Activated naive CD4-positive, alpha-beta T cell (primary cell): ENCODE measurements around the gene SMARCA5.
"Not testable (repeated sequence)": the region's sequence is repeated elsewhere in the genome, so short reads cannot be mapped to it uniquely, and the experiment has no call there.

Experiments
- DNase-seq, 4 experiments: peaks; one replicate each; lab custom pipeline; 2025; lab: John Stamatoyannopoulos, UW

Gene SMARCA5

GRCh38 chr4:143513314-143514168 is at the start of gene SMARCA5:
TSS of gene SMARCA5 (plus strand) at chr4:143513702. CDS start at chr4:143513925, 223 bp downstream.
- DNase-seq: peak; percentile 89 to 92 (median 90)

GRCh38 chr4:143473334-143474126 is 40.0 kb upstream of the SMARCA5 start:
- no peak for DNase-seq

GRCh38 chr4:143477487-143477886 is 36.0 kb upstream of the SMARCA5 start:
- DNase-seq: no peak

- no peak for DNase-seq
Observed at GRCh38 chr4:143481361-143481760, 32.1 kb upstream of the SMARCA5 start.

GRCh38 chr4:143482840-143483239 is 30.7 kb upstream of the SMARCA5 start:
- DNase-seq: no peak

- DNase-seq: no peak
Observed at GRCh38 chr4:143486314-143486713, 27.2 kb upstream of the SMARCA5 start.

GRCh38 chr4:143488687-143489086 is 24.8 kb upstream of the SMARCA5 start:
- DNase-seq: no peak

- no peak for DNase-seq
Observed at GRCh38 chr4:143489106-143489505, 24.4 kb upstream of the SMARCA5 start.

GRCh38 chr4:143498021-143498420 is 15.5 kb upstream of the SMARCA5 start:
- no peak for DNase-seq

GRCh38 chr4:143502231-143502630 is 11.3 kb upstream of the SMARCA5 start:
- no peak for DNase-seq

GRCh38 chr4:143506031-143506430 is 7.5 kb upstream of the SMARCA5 start:
- DNase-seq: no peak

GRCh38 chr4:143511906-143512305 is 1.6 kb upstream of the SMARCA5 start:
- DNase-seq: no peak

- DNase-seq: peak in 3 of 4 experiments; percentile 68 to 83 (median 81)
Observed at GRCh38 chr4:143512978-143513313, 556 bp upstream of the SMARCA5 start.

GRCh38 chr4:143514169-143514495 is 630 bp downstream of the SMARCA5 start:
- DNase-seq: no peak

GRCh38 chr4:143514497-143514896 is 995 bp downstream of the SMARCA5 start:
- DNase-seq: peak in 2 of 4 experiments; percentile 1 to 2

- no peak for DNase-seq
Observed at GRCh38 chr4:143514901-143515300, 1.4 kb downstream of the SMARCA5 start.

- DNase-seq: no peak
Observed at GRCh38 chr4:143515905-143516304, 2.4 kb downstream of the SMARCA5 start.

GRCh38 chr4:143517764-143518163 is 4.3 kb downstream of the SMARCA5 start:
- DNase-seq: no peak

- no peak for DNase-seq
Observed at GRCh38 chr4:143524211-143524610, 10.7 kb downstream of the SMARCA5 start.

GRCh38 chr4:143528046-143528445 is 14.5 kb downstream of the SMARCA5 start:
- DNase-seq: not testable (repeated sequence)

- no peak for DNase-seq
Observed at GRCh38 chr4:143531380-143531779, 17.9 kb downstream of the SMARCA5 start.

GRCh38 chr4:143531788-143532491 is 18.4 kb downstream of the SMARCA5 start:
- DNase-seq: no peak
